ENCODE measurements around the gene SSBP3. TPM values are rescaled to one million over a fixed set of nuclear protein-coding genes. Genes with fewer than 3 reads are reported as not detected.

SSBP3 gene
- total and polyA plus RNA-seq, 9 of the 15 experiments (the other 6 are each of a cell fraction or from before 2014, with no cell fraction given): 8.7 to 108 (median 33.8) TPM

DNA sequence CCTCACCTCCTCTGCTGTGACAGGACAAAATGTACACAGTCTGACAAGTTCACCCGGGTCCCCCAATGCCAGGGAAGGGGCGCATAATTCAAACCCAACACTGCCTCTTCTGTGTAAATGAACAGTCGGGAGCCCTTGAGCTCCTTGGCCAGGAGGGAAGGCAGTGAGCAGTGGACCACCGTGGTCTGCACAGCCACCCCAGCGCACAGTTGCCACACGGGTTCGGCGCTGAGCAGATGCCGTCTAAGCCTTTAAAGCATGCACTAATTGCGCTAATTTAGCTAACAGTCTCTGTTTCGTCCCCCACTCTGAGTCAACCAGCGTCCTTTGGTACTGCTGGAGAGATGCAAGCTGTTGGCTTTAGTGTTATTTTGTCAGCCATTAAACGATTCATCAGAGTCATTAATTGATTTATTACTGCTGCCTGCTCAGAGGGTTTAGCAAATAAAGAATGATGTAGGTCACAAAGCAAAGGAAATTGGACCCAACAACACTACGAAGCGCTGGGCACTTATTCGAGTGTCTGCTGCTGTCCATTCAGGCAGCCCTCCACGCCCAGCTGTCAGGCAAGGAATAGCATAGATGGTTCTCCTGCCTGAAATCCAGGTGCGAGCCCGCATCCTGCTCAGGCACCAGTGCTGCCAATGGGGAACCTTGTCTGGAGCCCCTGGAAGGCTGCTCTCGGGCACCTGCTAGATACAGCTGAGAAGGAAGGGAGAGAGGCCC, 114.8 kb downstream of the SSBP3 start:
- Histone ChIP-seq H3K4me1 (replicated peaks in 1 of 2; ENCODE audit: control insufficient read depth in 2 of 2, insufficient read depth in 2 of 2, low read length in 2 of 2) (peaks cover 34 to 46% of the 10 kb centered on the region in 2 experiments), H3K36me3 (ENCODE audit: control insufficient read depth, insufficient read depth, low read length) (no peaks in the 10 kb centered on the region; the same call in 2 of the 3 replicates), H3K4me3 (no peak overlapping the region), H3K4me2 (ENCODE audit: insufficient read depth, low read length) (no peak overlapping the region), H2AFZ (ENCODE audit: low read depth, low read length) (no peak overlapping the region), H3K79me2 (ENCODE audit: control insufficient read depth, insufficient read depth, low read length) (peaks cover 91% of the 10 kb centered on the region), H3K9ac (ENCODE audit: insufficient read depth in 1 of 2, low read depth in 2 of 2, low read length in 2 of 2) (peak overlapping the region in 1 of 2 experiments; percentile 67; a peak in 2 of 4 replicates), H4K20me1 (replicated peaks; ENCODE audit: control insufficient read depth, insufficient read depth, low read length) (peaks cover 50% of the 10 kb centered on the region), H3K27me3 (ENCODE audit: control insufficient read depth in 2 of 2, insufficient read depth in 2 of 2, low read length in 2 of 2) (no peaks in the 10 kb centered on the region), H3K27ac (ENCODE audit: extremely low read depth, low read depth, low read length) (no peak overlapping the region), H3K9me3 (replicated peaks; ENCODE audit: control insufficient read depth, insufficient read depth, low read depth, low read length) (no peaks in the 10 kb centered on the region), H3K9me1 (ENCODE audit: control insufficient read depth, insufficient read depth, low read length) (peaks cover 3% of the 10 kb centered on the region)
- FAIRE-seq: no peak
- 83% methylated on average over 20 of the region's 20 CpGs for WGBS (ENCODE audit: insufficient coverage, low coverage, missing lambda C conversion rate)
- in situ Hi-C loops (cut with MboI) (no loop called here), intact Hi-C loops (cut with micrococcal nuclease) (no loop called here)
- ChIA-PET POLR2A (interaction anchor here (0.5 to 1.6 kb wide), 4 partner anchors 14 to 975 kb away, joined by 3 to 6 read pairs (median 3); no protein-coding TSS in a partner anchor), CTCF (ENCODE audit: low intra/inter-chr PET ratio) (no interaction called here)
- TF ChIP-seq, protein P1, sequence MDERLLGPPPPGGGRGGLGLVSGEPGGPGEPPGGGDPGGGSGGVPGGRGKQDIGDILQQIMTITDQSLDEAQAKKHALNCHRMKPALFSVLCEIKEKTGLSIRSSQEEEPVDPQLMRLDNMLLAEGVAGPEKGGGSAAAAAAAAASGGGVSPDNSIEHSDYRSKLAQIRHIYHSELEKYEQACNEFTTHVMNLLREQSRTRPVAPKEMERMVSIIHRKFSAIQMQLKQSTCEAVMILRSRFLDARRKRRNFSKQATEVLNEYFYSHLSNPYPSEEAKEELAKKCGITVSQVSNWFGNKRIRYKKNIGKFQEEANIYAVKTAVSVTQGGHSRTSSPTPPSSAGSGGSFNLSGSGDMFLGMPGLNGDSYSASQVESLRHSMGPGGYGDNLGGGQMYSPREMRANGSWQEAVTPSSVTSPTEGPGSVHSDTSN (CRISPR knock-in tag; IDR thresholded peaks at IDR 0.05; ENCODE audit: low read depth): no peak
- TF ChIP-seq, protein P1 (tag; conservative IDR thresholded peaks at IDR 0.05; ENCODE audit: low read depth): 0 out of 2 replicates have a peak, but pooled peaks have one; percentile 20
- TF ChIP-seq ZNF24 (IDR thresholded peaks at IDR 0.05) (no peak), HMG20B (CRISPR knock-in tag; IDR thresholded peaks at IDR 0.05) (no peak), BHLHE40 (IDR thresholded peaks at IDR 0.05; ENCODE audit: low read length) (no peak)
- DNase-seq (ENCODE audit: extremely low read depth in 1 of 4, low spot score in 3 of 4): no peak
- BruUV-seq (replicated peaks): no TSS peak
- ATAC-seq: no peak
